Large intestine (tissue), 3 donors: ENCODE results near the gene GINS2. TPM values are rescaled to one million over a fixed set of nuclear protein-coding genes. Genes with fewer than 3 reads are reported as not detected.

Experiments
- DNase-seq, 2 donors: peaks; one replicate each; pipeline versions ENCODE4 v3.0.0 to v3.0.0-alpha.2; 2013
- H3K27ac ChIP-seq: one replicate; pipeline ENCODE4 v1.5.1; 2013; ENCODE audit warnings: low read length
- H3K27me3 ChIP-seq: 2 replicates; pipeline ENCODE4 v1.6.1; 2013; ENCODE audit warnings: low read length; ENCODE audit not compliant: control insufficient read depth, insufficient read depth
- H3K36me3 ChIP-seq: 2 replicates; pipeline ENCODE4 v1.6.1; 2013; ENCODE audit warnings: low read length; ENCODE audit not compliant: control insufficient read depth, insufficient read depth
- H3K4me1 ChIP-seq: one replicate; pipeline ENCODE4 v1.6.1; 2013; ENCODE audit warnings: low read length; ENCODE audit not compliant: control insufficient read depth, insufficient read depth
- H3K4me3 ChIP-seq: one replicate; pipeline ENCODE4 v1.5.1; 2013; ENCODE audit warnings: low read length
- H3K9me3 ChIP-seq: one replicate; pipeline ENCODE4 v1.6.1; 2013; ENCODE audit warnings: mild to moderate bottlenecking, low read depth, low read length, moderate library complexity; ENCODE audit not compliant: control insufficient read depth
- WGBS: methylation state at CpG from one replicate; pipeline ENCODE4 v1.1.5; 2013; ENCODE audit warnings: low lambda C conversion rate; ENCODE audit not compliant: insufficient coverage; 5-methylcytosine and 5-hydroxymethylcytosine counted together
- polyA plus RNA-seq: library from polyadenylated mRNA; unstranded; fragments of 120-200 nt; gene quantifications from one replicate; pipeline ENCODE4 v1.2.1, GENCODE V29; 2013

GINS2 gene
- polyA plus RNA-seq, 1 donor = 10.2 TPM

DNA sequence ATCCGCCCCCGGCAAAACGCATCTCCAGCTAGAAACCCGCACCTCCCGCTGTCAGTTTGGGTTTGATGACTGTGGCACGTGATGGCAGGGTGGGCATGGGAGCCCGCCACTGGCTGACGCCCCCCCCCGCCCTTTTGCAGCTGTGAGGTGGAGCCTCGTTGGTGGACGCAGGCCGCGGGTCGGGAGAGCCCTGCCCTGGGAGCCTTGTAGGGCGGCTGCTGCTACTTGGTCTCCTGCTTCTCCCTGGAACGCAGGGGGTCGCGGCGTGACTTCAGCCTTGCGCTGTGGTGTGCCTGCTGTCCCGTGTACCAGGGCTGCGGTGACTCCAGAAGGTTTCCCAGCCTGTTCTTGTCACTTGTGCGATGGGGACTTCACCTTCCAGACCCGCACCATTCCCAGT is 47.4 kb downstream of the GINS2 start:
- Histone ChIP-seq H3K27me3 (no peaks in the 10 kb centered on the region), H3K4me3 (no peak overlapping the region), H3K27ac (no peak overlapping the region), H3K36me3 (peaks cover 24% of the 10 kb centered on the region), H3K9me3 (no peaks in the 10 kb centered on the region), H3K4me1 (peaks cover 8% of the 10 kb centered on the region)
- no CpG with 5 or more reads among the region's 24 CpGs for WGBS
- DNase-seq = no peak

DNA sequence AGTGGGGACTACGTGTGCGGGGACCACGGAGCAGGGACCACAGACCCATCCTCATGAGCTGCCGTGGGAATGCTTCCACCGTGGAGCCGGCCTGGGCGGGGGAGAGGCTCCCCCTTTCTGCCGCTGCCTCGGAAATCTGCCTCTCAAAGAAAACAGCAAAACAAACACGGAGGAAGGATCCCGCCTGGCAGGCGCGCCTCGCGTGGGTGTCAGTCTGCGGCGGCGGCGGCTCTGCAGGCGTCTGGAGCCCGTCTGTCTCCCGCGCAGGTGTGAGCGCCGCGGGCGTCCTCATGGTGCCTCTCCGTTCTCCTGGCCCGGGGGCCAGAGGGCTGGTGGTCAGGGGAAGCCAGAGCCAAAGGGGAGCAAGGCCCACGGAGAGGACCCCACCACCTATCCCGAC is 48.2 kb downstream of the GINS2 start:
- H3K36me3 ChIP-seq = peaks cover 26% of the 10 kb centered on the region
- no peaks in the 10 kb centered on the region for H3K27me3 ChIP-seq
- H3K4me1 ChIP-seq = peaks cover 8% of the 10 kb centered on the region
- DNase-seq = no peak
- H3K4me3 ChIP-seq = no peak overlapping the region
- no CpG with 5 or more reads among the region's 31 CpGs for WGBS
- H3K9me3 ChIP-seq = no peaks in the 10 kb centered on the region
- no peak overlapping the region for H3K27ac ChIP-seq

DNA sequence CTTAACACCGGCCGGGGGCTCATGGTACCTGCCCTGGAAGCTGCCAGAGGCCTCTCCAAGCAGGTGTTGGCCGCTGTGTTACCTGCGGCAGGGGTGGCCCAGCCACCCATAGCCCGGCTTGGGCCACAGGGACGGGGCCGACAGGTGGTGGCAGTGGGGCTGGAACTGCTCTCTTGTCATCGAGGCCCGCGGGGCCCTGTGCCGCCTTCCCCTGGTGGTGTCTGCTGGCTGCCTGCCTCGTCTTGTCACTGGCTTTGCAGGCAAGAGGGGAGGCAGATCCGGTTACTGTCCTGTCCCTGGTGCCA is 48.5 kb downstream of the GINS2 start:
- no peak overlapping the region for H3K4me3 ChIP-seq
- H3K27ac ChIP-seq = no peak overlapping the region
- H3K9me3 ChIP-seq = no peaks in the 10 kb centered on the region
- no CpG with 5 or more reads among the region's 13 CpGs for WGBS
- H3K36me3 ChIP-seq = peaks cover 28% of the 10 kb centered on the region
- H3K27me3 ChIP-seq = no peaks in the 10 kb centered on the region
- H3K4me1 ChIP-seq = peaks cover 8% of the 10 kb centered on the region
- no peak for DNase-seq

DNA sequence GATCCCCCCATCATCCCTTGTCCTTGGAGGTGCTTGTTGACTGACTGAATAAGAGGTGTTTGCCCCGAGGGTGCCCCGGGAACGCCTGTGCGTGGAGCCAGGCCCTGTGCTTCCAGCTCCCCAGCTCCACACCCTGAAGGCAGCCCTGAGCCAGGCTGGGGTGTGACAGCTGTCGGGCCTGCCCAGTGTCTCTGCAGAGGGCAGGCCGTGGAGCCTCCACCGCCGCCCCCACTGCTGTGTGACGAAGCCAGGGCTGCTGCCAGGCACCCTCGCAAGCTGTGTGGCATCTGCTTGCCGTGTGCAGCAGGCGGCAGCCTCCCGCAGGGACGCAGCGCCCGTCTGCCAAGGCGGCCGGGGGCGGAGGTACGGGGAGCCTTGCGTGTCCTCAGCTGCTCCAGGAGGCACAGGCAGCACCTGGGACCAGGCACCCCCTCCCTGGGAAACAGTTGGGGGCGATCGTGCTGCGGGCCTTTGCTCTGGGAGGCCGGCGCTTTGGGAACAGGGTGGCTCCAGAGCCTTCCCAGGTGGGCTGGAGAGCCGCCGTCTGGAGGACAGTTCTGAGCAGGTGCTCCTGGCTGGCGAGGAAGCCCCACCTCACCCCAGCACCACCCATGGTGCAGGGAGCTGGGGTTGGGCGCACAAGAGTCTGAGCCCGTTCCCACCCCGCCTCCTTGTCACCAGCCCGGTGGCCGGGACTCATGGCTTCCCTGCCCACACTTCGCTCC is 49.1 kb downstream of the GINS2 start:
- no peak overlapping the region for H3K27ac ChIP-seq
- WGBS = no CpG with 5 or more reads among the region's 35 CpGs
- peaks cover 3% of the 10 kb centered on the region for H3K4me1 ChIP-seq
- no peak for DNase-seq
- H3K36me3 ChIP-seq = peaks cover 28% of the 10 kb centered on the region
- no peaks in the 10 kb centered on the region for H3K27me3 ChIP-seq
- H3K4me3 ChIP-seq = no peak overlapping the region
- no peaks in the 10 kb centered on the region for H3K9me3 ChIP-seq

DNA sequence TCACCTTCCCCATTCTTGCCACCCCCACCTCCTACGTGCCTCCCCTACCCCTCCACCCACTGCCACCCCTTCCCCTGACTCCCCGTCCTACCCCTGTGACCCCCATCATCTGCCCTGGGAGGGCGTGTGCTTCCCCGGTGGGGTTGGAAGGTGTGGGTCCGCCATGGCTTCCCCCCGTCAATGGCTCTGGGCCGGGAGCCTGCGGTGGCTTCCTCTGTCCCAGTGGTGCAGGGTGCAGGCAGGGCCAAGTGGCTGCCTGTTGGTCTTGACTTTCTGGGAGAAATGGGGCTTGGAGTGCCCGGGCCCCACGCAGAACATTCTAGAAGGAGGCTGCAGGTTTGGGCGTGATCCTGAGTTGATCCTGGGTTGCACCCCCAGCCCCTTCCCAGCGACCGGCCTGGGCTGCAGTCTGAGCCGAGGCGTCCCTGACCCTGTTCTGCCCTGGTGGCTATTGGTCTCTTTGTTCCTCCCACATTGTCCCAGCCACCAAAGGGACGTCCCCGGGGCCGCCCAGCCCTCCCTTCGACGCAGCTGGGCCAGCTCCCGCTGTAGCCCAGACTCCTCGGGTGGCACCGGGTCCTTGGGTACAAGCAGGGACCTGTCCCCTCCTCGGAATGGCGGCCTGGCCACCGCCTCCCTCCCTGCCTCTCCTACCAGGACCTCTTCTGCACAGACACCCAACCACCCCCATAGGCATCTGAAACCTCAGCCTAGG is 49.9 kb downstream of the GINS2 start:
- Histone ChIP-seq H3K9me3 (no peaks in the 10 kb centered on the region), H3K36me3 (peaks cover 34% of the 10 kb centered on the region), H3K27ac (no peak overlapping the region), H3K4me3 (no peak overlapping the region), H3K4me1 (no peaks in the 10 kb centered on the region), H3K27me3 (no peaks in the 10 kb centered on the region)
- WGBS = no CpG with 5 or more reads among the region's 26 CpGs
- DNase-seq = no peak

DNA sequence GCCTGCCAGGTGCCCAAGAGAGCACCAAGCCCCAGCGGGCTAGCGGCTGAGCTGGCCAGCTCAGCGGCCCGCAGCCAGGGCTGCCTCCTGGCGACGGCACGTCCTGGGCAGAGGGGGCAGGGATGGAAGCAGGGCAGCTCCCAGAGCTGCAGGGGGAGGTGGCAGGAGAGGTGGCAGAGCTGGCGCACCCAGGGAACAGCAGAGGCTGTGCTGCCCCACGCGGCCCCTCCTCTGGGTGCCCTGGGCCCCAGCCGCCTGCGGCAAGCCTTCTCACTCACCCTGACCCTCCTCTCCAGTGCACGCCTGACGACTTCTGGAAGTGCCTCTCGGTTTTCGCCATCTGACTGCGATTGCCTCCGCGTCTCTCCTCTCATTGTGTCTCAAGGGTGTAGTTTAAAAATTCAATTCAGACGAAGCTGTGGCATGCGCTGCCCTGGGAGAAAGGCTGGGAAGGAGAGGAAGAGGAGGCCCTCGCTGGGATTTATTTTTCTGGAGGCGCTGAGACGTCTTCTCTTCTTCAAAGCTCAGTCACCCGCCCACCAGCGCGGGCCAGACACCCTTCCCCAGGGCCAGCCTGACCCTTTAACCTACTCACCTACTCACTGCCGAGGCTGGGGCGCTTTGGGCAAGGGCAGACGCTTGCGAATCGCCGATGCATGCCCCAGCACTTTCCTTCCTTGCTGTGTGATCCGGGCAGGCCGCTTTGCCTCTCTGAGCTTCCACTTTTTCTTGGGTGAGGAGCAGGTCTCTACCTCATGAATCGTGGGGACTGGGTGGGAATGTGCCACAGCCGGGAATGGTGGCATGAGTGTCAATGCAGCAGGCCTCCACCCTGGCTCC is 50.7 kb downstream of the GINS2 start:
- Histone ChIP-seq H3K4me1 (no peaks in the 10 kb centered on the region), H3K9me3 (no peaks in the 10 kb centered on the region), H3K27me3 (no peaks in the 10 kb centered on the region), H3K27ac (no peak overlapping the region), H3K4me3 (no peak overlapping the region), H3K36me3 (peaks cover 33% of the 10 kb centered on the region)
- no CpG with 5 or more reads among the region's 37 CpGs for WGBS
- no peak for DNase-seq

DNA sequence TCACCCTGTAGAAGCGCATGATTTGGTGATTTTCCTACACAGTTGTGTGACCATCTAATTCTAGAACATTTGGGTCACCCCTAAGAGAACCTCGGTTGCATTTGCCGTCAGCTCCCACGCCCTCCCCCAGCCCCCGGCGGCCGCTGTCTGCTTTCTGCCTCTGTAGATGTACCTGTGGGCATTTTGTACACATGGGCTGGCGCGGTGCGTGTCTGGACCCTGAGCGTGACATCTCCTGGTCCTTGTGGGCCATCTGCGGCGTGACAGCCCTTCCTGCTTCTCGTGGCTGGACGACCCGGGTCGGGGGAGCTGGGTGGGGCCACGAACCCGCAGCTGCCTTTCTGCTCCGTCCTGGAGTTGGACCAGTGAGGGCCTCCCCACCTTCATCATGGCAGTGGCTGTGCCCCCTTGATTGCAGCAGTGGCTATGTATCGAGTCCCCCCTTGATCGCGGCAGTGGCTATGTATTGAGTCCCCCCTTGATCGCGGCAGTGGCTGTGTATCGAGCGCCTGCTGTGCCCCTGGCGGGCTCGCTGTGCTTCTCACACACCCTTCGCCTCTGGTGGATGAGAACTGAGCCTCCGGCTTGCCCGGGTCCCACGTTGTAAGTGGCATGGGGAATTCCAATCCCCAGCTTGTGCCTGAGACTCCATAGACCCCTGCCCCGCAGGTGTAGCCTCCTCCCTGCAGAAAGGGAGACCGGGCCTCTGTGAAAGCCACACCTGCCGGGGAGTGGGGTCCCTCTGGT is 51.5 kb downstream of the GINS2 start:
- no peaks in the 10 kb centered on the region for H3K27me3 ChIP-seq

DNA sequence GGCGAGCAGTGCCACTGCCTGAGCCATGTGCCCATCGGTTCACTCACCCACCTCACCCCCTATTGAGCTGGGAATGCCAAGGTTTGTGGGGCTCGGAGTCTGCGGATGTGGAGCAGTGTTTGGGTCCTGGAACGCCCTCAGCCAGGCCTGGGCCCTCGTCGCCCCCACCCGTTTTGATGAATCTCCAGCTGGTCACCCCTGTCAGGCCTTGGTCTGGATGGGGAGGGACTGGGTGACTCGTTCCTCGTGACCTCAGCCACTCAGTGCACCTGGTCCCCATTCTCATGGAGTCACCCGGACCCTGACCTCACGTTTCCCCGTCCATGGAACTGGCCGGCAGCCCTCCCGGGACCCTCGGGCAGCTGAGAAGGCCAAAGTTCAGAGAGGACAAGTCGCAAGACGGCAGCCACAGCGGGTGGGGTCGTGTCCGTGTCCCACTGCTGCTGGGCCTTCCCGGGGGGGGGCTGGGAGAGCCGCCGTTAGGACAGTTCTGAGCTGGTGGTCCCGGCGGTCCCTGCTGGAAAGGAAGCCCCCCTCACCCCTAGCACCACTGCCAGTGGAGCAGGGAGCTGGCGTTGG is 52.4 kb downstream of the GINS2 start:
- Histone ChIP-seq H3K36me3 (peaks cover 33% of the 10 kb centered on the region), H3K27ac (no peak overlapping the region)
- no peak for DNase-seq

More for the DNA sequence above, 51.5 kb downstream of the GINS2 start:
- DNase-seq = no peak
- 100% methylated on average over 1 of the region's 36 CpGs for WGBS
- Histone ChIP-seq H3K4me1 (no peaks in the 10 kb centered on the region), H3K36me3 (peaks cover 33% of the 10 kb centered on the region), H3K9me3 (no peaks in the 10 kb centered on the region), H3K4me3 (no peak overlapping the region), H3K27ac (no peak overlapping the region)

DNA sequence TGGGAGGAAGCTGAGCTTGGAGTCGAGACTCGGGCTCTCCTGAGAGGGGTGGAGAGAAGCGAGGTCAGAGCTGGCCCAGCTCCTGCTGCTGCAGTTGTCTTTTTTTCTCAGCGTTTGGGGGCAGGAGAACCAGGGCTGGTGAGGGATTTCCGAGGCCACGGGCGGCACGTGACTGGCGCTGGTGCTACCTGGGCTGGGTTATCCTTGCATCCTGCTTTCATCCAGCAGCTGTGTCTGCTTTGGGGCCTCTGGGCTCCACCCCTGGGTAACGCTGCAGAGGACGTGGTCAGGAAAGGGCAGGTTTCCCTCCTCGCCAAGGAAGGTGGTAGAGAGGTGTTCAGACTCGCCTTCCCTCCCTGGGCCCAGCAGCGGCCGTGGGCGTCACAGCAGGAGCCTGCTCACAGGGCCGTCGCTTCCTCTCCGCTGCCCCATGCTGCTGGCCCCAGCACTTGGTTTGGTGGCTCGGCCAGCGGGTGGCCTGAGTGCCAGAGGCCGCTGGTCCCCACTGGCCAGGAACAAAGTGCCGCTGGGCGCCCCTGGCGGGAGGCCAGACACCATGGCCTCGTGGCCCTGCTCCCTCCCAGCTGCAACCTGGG is 53.1 kb downstream of the GINS2 start:
- Histone ChIP-seq H3K4me1 (no peaks in the 10 kb centered on the region), H3K4me3 (no peak overlapping the region), H3K27ac (no peak overlapping the region), H3K9me3 (no peaks in the 10 kb centered on the region), H3K27me3 (no peaks in the 10 kb centered on the region), H3K36me3 (peaks cover 33% of the 10 kb centered on the region)
- 87% methylated on average over 3 of the region's 26 CpGs for WGBS
- no peak for DNase-seq

More for the DNA sequence above, 52.4 kb downstream of the GINS2 start:
- Histone ChIP-seq H3K9me3 (no peaks in the 10 kb centered on the region), H3K4me3 (no peak overlapping the region), H3K4me1 (no peaks in the 10 kb centered on the region), H3K27me3 (no peaks in the 10 kb centered on the region)
- no CpG with 5 or more reads among the region's 27 CpGs for WGBS
